WTC11 (cell line): ENCODE measurements around the gene SRSF10. TPM values are rescaled to one million over a fixed set of nuclear protein-coding genes. Genes with fewer than 3 reads are reported as not detected.
A peak's percentile ranks its signal among the peaks of the same experiment; 100 is the strongest.
"Not testable (repeated sequence)": the region's sequence is repeated elsewhere in the genome, so short reads cannot be mapped to it uniquely, and the experiment has no call there.

ENCODE experiments used
- ATAC-seq: fragments of 200-7000 bp; cut with Tn5 transposase; 2 replicates; pipeline ENCODE4 v1.10.0; 2021; ENCODE audit warnings: mild to moderate bottlenecking, moderate library complexity
- CTCF ChIA-PET: fragments of 300-600 bp; sonication (Branson Sonifier 250); formaldehyde crosslinking; loops from one replicate; lab custom pipeline; 2021; ENCODE audit warnings: antibody characterized with exemption; lab: Charles Lee
- POLR2A ChIA-PET: fragments of 350-600 bp; sonication (Branson Sonifier 250); formaldehyde crosslinking; loops from one replicate; lab custom pipeline; 2021; ENCODE audit warnings: antibody characterized with exemption; lab: Charles Lee
- DNase-seq: peaks from one replicate; pipeline ENCODE4 v3.0.0; 2021; ENCODE audit warnings: low spot score
- H3K27ac Mint-ChIP-seq: 2 replicates; pipeline ENCODE4 v1.8.0; 2021; ENCODE audit warnings: mixed read lengths
- H3K27me3 Mint-ChIP-seq: 2 replicates; pipeline ENCODE4 v1.8.0; 2021; ENCODE audit warnings: low read depth, mild to moderate bottlenecking, moderate library complexity, mixed read lengths
- H3K36me3 Mint-ChIP-seq: 2 replicates; pipeline ENCODE4 v1.8.0; 2021; ENCODE audit warnings: mixed read lengths
- H3K4me1 Mint-ChIP-seq: 2 replicates; pipeline ENCODE4 v1.8.0; 2022; ENCODE audit warnings: mixed read lengths
- H3K4me3 Mint-ChIP-seq: 2 replicates; pipeline ENCODE4 v1.8.0; 2021; ENCODE audit warnings: mild to moderate bottlenecking, moderate library complexity, mixed read lengths
- H3K9me3 Mint-ChIP-seq: 2 replicates; pipeline ENCODE4 v1.8.0; 2021; ENCODE audit warnings: mixed read lengths
- ESRRA ChIP-seq: sonication (generic); formaldehyde crosslinking; IDR thresholded peaks from 2 replicates; pipeline ENCODE4 v1.8.1; 2022; ENCODE audit warnings: mild to moderate bottlenecking, missing genetic modification reagents, borderline replicate concordance
- FOXK1 ChIP-seq: sonication (generic); formaldehyde crosslinking; IDR thresholded peaks from 2 replicates; pipeline ENCODE4 v1.8.0; 2022; ENCODE audit warnings: mild to moderate bottlenecking, moderate library complexity, missing genetic modification reagents
- GABPB1 ChIP-seq: sonication (generic); formaldehyde crosslinking; IDR thresholded peaks from 2 replicates; pipeline ENCODE4 v1.8.1; 2023; ENCODE audit warnings: mild to moderate bottlenecking, missing genetic modification reagents
- NFE2L1 ChIP-seq: sonication (generic); formaldehyde crosslinking; IDR thresholded peaks from 2 replicates; pipeline ENCODE4 v1.8.1; 2023; ENCODE audit warnings: missing genetic modification reagents
- NFYB ChIP-seq: sonication (generic); formaldehyde crosslinking; conservative IDR thresholded peaks from 2 replicates; pipeline ENCODE4 v1.8.0; 2022; ENCODE audit warnings: low read depth, missing genetic modification reagents
- TEAD1 ChIP-seq: sonication (generic); formaldehyde crosslinking; IDR thresholded peaks from 2 replicates; pipeline ENCODE4 v1.8.0; 2022; ENCODE audit warnings: mild to moderate bottlenecking, missing genetic modification reagents
- TEAD4 ChIP-seq: sonication (generic); formaldehyde crosslinking; IDR thresholded peaks from 2 replicates; pipeline ENCODE4 v1.8.0; 2022; ENCODE audit warnings: mild to moderate bottlenecking, missing genetic modification reagents
- ZNF232 ChIP-seq: sonication (generic); formaldehyde crosslinking; IDR thresholded peaks from 2 replicates; pipeline ENCODE4 v1.8.0; 2022; ENCODE audit warnings: mild to moderate bottlenecking, missing genetic modification reagents
- ZNF396 ChIP-seq: fragments of 250-450 bp; sonication (Bioruptor Pico); IDR thresholded peaks from 2 replicates; pipeline ENCODE4 v1.8.0; 2021; ENCODE audit warnings: mild to moderate bottlenecking, moderate library complexity, borderline replicate concordance
- total RNA-seq: library from RNA; stranded (reverse); gene quantifications from 3 replicates; pipeline ENCODE4 v1.2.3, GENCODE V29; 2021
- TF ChIP-seq, protein P1 (sequence below): sonication (generic); formaldehyde crosslinking; IDR thresholded peaks from 2 replicates; pipeline ENCODE4 v1.8.1; 2022; ENCODE audit warnings: missing genetic modification reagents, borderline replicate concordance
- TF ChIP-seq, protein P2 (sequence below): fragments of 250-450 bp; sonication (Bioruptor Pico); IDR thresholded peaks from 2 replicates; pipeline ENCODE4 v1.9.0; 2021; ENCODE audit warnings: mild to moderate bottlenecking
- TF ChIP-seq, protein P3 (sequence below): sonication (generic); formaldehyde crosslinking; IDR thresholded peaks from 2 replicates; pipeline ENCODE4 v1.8.0; 2022; ENCODE audit warnings: mild to moderate bottlenecking, missing genetic modification reagents
- TF ChIP-seq, protein P4 (sequence below): sonication (generic); formaldehyde crosslinking; IDR thresholded peaks from 2 replicates; pipeline ENCODE4 v1.8.0; 2022; ENCODE audit warnings: missing genetic modification reagents
- TF ChIP-seq, protein P5 (sequence below): fragments of 250-450 bp; sonication (Bioruptor Pico); IDR thresholded peaks from 2 replicates; pipeline ENCODE4 v1.8.0; 2021; ENCODE audit warnings: mild to moderate bottlenecking
- TF ChIP-seq, protein P6 (sequence below): sonication (generic); formaldehyde crosslinking; IDR thresholded peaks from 2 replicates; pipeline ENCODE4 v1.8.1; 2023; ENCODE audit warnings: mild to moderate bottlenecking, moderate library complexity, missing genetic modification reagents

SRSF10 gene
- total RNA-seq, 1 experiment from 2014 or later = 163 TPM

DNA sequence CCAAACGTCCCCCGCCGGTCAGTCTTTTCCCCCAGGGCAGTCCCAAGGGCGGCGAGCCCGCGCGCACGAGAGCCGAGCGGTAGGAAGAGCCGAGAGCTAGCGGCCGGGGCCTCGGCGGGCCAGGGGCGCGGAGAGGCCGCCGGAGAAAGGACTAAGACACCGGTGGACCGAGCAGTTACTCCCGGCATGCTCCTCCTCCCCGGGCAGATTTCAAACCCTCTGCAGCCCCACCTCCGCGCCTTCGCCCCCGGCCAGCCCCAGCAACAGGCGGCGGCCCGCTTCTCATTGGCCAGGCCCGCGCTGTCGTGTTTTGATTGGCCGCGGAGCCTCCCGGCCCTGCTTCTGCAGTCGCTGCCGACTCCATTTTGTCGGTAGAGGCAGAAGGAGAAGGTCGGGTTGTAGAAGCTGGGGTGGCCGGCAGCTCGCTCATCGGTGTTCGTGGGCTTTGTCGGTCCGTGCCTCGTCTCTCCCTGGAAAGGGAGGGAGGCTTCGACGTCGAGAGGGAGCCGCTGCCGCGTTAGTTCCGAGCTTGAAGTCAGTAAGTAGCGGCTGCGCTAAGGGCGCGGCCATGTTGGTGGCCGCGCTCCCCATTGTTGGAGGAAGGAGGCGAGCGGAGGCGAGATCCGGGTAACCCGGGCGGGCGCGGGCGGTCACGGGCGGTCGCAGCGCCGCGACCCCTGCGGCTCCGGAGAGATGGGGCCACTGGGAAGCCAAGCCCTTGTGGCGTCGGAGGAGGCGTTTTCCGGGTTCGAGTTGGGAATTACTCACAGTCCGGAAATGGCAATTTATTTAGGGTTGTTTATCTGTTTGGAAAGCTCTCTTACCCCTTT, 20.5 kb downstream of the SRSF10 start, which contains the start of gene PNRC2 (continued):
- TF ChIP-seq, protein P1, sequence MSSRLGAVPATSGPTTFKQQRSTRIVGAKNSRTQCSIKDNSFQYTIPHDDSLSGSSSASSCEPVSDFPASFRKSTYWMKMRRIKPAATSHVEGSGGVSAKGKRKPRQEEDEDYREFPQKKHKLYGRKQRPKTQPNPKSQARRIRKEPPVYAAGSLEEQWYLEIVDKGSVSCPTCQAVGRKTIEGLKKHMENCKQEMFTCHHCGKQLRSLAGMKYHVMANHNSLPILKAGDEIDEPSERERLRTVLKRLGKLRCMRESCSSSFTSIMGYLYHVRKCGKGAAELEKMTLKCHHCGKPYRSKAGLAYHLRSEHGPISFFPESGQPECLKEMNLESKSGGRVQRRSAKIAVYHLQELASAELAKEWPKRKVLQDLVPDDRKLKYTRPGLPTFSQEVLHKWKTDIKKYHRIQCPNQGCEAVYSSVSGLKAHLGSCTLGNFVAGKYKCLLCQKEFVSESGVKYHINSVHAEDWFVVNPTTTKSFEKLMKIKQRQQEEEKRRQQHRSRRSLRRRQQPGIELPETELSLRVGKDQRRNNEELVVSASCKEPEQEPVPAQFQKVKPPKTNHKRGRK (CRISPR knock-in tag) = no peak
- TF ChIP-seq TEAD1 = peak; percentile 74; the same call in 1 of the 2 replicates
- TF ChIP-seq GABPB1 (CRISPR knock-in tag) = peak; percentile 80
- TF ChIP-seq NFE2L1 = peak; percentile 46; the same call in 1 of the 2 replicates
- TF ChIP-seq, protein P2, sequence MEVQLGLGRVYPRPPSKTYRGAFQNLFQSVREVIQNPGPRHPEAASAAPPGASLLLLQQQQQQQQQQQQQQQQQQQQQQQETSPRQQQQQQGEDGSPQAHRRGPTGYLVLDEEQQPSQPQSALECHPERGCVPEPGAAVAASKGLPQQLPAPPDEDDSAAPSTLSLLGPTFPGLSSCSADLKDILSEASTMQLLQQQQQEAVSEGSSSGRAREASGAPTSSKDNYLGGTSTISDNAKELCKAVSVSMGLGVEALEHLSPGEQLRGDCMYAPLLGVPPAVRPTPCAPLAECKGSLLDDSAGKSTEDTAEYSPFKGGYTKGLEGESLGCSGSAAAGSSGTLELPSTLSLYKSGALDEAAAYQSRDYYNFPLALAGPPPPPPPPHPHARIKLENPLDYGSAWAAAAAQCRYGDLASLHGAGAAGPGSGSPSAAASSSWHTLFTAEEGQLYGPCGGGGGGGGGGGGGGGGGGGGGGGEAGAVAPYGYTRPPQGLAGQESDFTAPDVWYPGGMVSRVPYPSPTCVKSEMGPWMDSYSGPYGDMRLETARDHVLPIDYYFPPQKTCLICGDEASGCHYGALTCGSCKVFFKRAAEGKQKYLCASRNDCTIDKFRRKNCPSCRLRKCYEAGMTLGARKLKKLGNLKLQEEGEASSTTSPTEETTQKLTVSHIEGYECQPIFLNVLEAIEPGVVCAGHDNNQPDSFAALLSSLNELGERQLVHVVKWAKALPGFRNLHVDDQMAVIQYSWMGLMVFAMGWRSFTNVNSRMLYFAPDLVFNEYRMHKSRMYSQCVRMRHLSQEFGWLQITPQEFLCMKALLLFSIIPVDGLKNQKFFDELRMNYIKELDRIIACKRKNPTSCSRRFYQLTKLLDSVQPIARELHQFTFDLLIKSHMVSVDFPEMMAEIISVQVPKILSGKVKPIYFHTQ (CRISPR knock-in tag) = no peak
- TF ChIP-seq, protein P3, sequence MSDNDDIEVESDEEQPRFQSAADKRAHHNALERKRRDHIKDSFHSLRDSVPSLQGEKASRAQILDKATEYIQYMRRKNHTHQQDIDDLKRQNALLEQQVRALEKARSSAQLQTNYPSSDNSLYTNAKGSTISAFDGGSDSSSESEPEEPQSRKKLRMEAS = 0 out of 2 replicates have a peak, but pooled peaks have one; percentile 51
- TF ChIP-seq, protein P4, sequence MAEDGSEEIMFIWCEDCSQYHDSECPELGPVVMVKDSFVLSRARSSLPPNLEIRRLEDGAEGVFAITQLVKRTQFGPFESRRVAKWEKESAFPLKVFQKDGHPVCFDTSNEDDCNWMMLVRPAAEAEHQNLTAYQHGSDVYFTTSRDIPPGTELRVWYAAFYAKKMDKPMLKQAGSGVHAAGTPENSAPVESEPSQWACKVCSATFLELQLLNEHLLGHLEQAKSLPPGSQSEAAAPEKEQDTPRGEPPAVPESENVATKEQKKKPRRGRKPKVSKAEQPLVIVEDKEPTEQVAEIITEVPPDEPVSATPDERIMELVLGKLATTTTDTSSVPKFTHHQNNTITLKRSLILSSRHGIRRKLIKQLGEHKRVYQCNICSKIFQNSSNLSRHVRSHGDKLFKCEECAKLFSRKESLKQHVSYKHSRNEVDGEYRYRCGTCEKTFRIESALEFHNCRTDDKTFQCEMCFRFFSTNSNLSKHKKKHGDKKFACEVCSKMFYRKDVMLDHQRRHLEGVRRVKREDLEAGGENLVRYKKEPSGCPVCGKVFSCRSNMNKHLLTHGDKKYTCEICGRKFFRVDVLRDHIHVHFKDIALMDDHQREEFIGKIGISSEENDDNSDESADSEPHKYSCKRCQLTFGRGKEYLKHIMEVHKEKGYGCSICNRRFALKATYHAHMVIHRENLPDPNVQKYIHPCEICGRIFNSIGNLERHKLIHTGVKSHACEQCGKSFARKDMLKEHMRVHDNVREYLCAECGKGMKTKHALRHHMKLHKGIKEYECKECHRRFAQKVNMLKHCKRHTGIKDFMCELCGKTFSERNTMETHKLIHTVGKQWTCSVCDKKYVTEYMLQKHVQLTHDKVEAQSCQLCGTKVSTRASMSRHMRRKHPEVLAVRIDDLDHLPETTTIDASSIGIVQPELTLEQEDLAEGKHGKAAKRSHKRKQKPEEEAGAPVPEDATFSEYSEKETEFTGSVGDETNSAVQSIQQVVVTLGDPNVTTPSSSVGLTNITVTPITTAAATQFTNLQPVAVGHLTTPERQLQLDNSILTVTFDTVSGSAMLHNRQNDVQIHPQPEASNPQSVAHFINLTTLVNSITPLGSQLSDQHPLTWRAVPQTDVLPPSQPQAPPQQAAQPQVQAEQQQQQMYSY (CRISPR knock-in tag) = no peak
- peak; percentile 79; the same call in 1 of the 2 replicates for TF ChIP-seq ESRRA (CRISPR knock-in tag)
- TF ChIP-seq TEAD4 (CRISPR knock-in tag) = no peak

DNA sequence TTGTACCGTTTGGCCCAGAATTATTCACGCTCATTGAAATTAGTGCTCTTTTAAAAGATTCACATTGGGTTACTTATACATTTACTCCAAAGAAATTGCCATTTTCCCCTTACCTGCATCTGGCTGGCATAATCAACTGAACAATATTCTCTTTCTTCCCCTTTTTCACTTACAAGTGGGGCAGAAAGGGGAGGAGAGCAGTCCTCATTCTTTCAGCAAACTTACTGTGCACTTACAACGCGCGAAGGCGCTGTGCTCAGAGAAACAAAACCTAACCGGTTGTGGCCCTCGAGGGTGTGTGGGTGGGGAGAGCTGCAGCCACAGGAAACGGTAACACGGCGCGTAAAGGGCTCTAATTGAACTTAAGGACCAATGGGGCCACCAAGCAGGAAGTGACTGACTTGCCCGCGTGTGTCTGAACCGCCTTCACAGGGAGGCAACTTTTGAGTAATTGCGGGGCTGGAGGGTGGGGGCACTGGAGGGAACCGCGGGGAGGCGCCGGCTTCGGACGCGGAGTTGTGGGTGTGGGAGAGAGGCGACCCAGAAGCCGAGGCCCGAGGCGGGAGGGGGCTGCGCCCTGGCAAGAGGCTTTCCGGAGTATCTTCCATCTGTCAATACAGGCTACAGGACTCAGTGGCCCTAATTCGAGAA, 21.2 kb downstream of the SRSF10 start:
- Mint-ChIP-seq H3K4me3 (peak overlapping the region; percentile 88), H3K27ac (peak overlapping the region; percentile 96), H3K36me3 (peaks cover 23% of the 10 kb centered on the region), H3K4me1 (peaks cover 46% of the 10 kb centered on the region), H3K9me3 (no peaks in the 10 kb centered on the region), H3K27me3 (no peaks in the 10 kb centered on the region)
- DNase-seq = peak; percentile 75
- TF ChIP-seq, protein P5, sequence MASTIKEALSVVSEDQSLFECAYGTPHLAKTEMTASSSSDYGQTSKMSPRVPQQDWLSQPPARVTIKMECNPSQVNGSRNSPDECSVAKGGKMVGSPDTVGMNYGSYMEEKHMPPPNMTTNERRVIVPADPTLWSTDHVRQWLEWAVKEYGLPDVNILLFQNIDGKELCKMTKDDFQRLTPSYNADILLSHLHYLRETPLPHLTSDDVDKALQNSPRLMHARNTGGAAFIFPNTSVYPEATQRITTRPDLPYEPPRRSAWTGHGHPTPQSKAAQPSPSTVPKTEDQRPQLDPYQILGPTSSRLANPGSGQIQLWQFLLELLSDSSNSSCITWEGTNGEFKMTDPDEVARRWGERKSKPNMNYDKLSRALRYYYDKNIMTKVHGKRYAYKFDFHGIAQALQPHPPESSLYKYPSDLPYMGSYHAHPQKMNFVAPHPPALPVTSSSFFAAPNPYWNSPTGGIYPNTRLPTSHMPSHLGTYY = no peak
- TF ChIP-seq NFE2L1 = 0 out of 2 replicates have a peak, but pooled peaks have one; percentile 45
- no peak for TF ChIP-seq NFYB
- TF ChIP-seq ZNF232 (CRISPR knock-in tag) = no peak
- TF ChIP-seq, protein P3 = peak; percentile 33; the same call in 1 of the 2 replicates
- TF ChIP-seq FOXK1 (CRISPR knock-in tag) = 0 out of 2 replicates have a peak, but pooled peaks have one; percentile 34
- TF ChIP-seq ZNF396 (CRISPR knock-in tag) = no peak
- TF ChIP-seq, protein P6, sequence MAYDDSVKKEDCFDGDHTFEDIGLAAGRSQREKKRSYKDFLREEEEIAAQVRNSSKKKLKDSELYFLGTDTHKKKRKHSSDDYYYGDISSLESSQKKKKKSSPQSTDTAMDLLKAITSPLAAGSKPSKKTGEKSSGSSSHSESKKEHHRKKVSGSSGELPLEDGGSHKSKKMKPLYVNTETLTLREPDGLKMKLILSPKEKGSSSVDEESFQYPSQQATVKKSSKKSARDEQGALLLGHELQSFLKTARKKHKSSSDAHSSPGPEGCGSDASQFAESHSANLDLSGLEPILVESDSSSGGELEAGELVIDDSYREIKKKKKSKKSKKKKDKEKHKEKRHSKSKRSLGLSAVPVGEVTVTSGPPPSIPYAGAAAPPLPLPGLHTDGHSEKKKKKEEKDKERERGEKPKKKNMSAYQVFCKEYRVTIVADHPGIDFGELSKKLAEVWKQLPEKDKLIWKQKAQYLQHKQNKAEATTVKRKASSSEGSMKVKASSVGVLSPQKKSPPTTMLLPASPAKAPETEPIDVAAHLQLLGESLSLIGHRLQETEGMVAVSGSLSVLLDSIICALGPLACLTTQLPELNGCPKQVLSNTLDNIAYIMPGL (CRISPR knock-in tag) = peak; percentile 25; the same call in 1 of the 2 replicates
- CTCF ChIA-PET = interaction anchor here (1.0 to 1.6 kb wide), 3 partner anchors 10 to 187 kb away, joined by 4 to 5 read pairs (median 4); no protein-coding TSS in a partner anchor
- POLR2A ChIA-PET = interaction anchor here (1.4 kb wide), 1 partner anchor 191 kb away, joined by 4 read pairs; no protein-coding TSS in a partner anchor
- ATAC-seq = peak; percentile 64

DNA sequence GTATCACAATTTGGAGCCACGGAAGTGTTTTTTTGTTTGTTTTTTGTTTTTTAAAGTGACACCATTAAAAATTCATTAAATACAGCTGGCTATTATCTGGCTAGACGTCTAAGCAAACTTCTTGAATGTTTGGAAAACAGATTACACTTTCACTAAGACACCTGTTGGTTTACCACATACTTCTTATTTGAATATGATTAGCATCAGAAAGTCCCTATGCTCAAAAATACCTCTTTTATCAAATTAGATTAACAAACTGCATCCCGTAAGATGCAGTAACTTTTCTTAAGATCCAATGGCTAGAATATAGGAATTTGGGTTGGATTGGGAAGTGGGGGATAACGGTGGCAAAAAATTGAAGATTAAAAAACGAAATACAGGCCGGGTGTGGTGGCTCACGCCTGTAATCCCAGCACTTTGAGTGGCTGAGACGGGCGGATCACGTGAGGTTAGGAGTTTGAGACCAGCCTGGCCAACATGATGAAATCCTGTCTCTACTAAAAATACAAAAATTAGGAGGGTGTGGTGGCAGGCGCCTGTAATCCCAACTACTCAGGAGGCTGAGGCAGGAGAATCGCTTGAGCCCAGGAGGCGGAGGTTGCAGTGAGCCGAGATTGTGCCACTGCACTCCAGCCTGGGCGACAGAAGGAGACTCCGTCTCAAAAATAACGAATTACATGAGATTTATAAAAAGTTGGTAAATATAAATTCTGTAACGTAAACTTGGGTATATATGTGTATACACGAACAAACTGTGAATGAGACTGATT, 21.9 kb downstream of the SRSF10 start:
- Mint-ChIP-seq H3K27ac (peak overlapping the region; percentile 96), H3K4me3 (peak overlapping the region; percentile 88), H3K36me3 (peaks cover 23% of the 10 kb centered on the region), H3K4me1 (peaks cover 46% of the 10 kb centered on the region)
- DNase-seq, ATAC-seq, H3K27me3 Mint-ChIP-seq, POLR2A ChIA-PET, H3K9me3 Mint-ChIP-seq: not testable (repeated sequence)
- CTCF ChIA-PET = interaction anchor here (1.2 to 2.3 kb wide), 6 partner anchors 9 to 192 kb away, joined by 3 to 11 read pairs (median 4); no protein-coding TSS in a partner anchor
